NT2/D1 (cell line): ENCODE results near the gene ATAD3C.
"Not testable (repeated sequence)": the region's sequence is repeated elsewhere in the genome, so short reads cannot be mapped to it uniquely, and the experiment has no call there.

Experiments
- DNase-seq: peaks from one replicate; pipeline ENCODE4 v3.0.0-alpha.2; 2011; ENCODE audit warnings: low read depth, low spot score
- H3K27me3 ChIP-seq: 2 replicates; pipeline ENCODE4 v1.6.0; 2011; ENCODE audit warnings: mild to moderate bottlenecking; ENCODE audit not compliant: insufficient read length, insufficient read depth
- H3K36me3 ChIP-seq: 2 replicates; pipeline ENCODE4 v1.6.1; 2011; ENCODE audit warnings: mild to moderate bottlenecking, low read length, mixed read lengths; ENCODE audit not compliant: insufficient read depth, insufficient read length
- H3K4me1 ChIP-seq: 2 replicates; pipeline ENCODE4 v1.5.1; 2011; ENCODE audit not compliant: insufficient read depth, insufficient read length
- H3K4me3 ChIP-seq: 2 replicates; pipeline ENCODE4 v1.5.1; 2011; ENCODE audit warnings: low read depth; ENCODE audit not compliant: insufficient read length
- H3K9ac ChIP-seq: 2 replicates; pipeline ENCODE4 v1.6.0; 2011; ENCODE audit warnings: low read depth; ENCODE audit not compliant: insufficient read length
- H3K9me3 ChIP-seq: 2 replicates; pipeline ENCODE4 v1.5.1; 2011; ENCODE audit warnings: mild to moderate bottlenecking, low read length; ENCODE audit not compliant: insufficient read depth
- SUZ12 ChIP-seq: IDR thresholded peaks from 2 replicates; pipeline ENCODE4 v1.6.1; 2011; ENCODE audit not compliant: insufficient read length, insufficient read depth; ENCODE audit errors: extremely low read depth
- YY1 ChIP-seq: IDR thresholded peaks from 2 replicates; pipeline ENCODE4 v1.6.1; 2011; ENCODE audit not compliant: insufficient read length, insufficient read depth
- ZNF274 ChIP-seq: IDR thresholded peaks from 2 replicates; pipeline ENCODE4 v1.6.1; 2011; ENCODE audit warnings: mild to moderate bottlenecking, low read depth, low read length

ATAD3C gene

GRCh38 chr1:1482856-1483255, 33.4 kb downstream of the ATAD3C start:
- DNase-seq = no peak

GRCh38 chr1:1483714-1484113, 34.2 kb downstream of the ATAD3C start:
- no peaks in the 10 kb centered on the region for H3K27me3 ChIP-seq
- TF ChIP-seq SUZ12 (no peak), YY1 (no peak), ZNF274 (no peak)

More at GRCh38 chr1:1482856-1483255, 33.4 kb downstream of the ATAD3C start:
- TF ChIP-seq SUZ12 (no peak), ZNF274 (no peak), YY1 (no peak)
- Histone ChIP-seq H3K9ac (no peak overlapping the region), H3K36me3 (peaks cover 59% of the 10 kb centered on the region), H3K4me1 (no peaks in the 10 kb centered on the region), H3K9me3 (no peaks in the 10 kb centered on the region), H3K4me3 (no peak overlapping the region), H3K27me3 (no peaks in the 10 kb centered on the region)

GRCh38 chr1:1484976-1485750, 35.7 kb downstream of the ATAD3C start:
- peaks cover 65% of the 10 kb centered on the region for H3K36me3 ChIP-seq

More at GRCh38 chr1:1483714-1484113, 34.2 kb downstream of the ATAD3C start:
- Histone ChIP-seq H3K4me3 (no peak overlapping the region), H3K9me3 (no peaks in the 10 kb centered on the region), H3K4me1 (no peaks in the 10 kb centered on the region), H3K36me3 (peaks cover 61% of the 10 kb centered on the region), H3K9ac (no peak overlapping the region)
- no peak for DNase-seq

GRCh38 chr1:1485755-1486317, 36.3 kb downstream of the ATAD3C start:
- not testable (repeated sequence) for H3K4me3 ChIP-seq, H3K9me3 ChIP-seq, DNase-seq, H3K9ac ChIP-seq, H3K27me3 ChIP-seq, H3K4me1 ChIP-seq
- peaks cover 70% of the 10 kb centered on the region for H3K36me3 ChIP-seq

More at GRCh38 chr1:1484976-1485750, 35.7 kb downstream of the ATAD3C start:
- H3K27me3 ChIP-seq, H3K9ac ChIP-seq, H3K4me3 ChIP-seq, DNase-seq, H3K9me3 ChIP-seq, H3K4me1 ChIP-seq: not testable (repeated sequence)

- H3K9ac ChIP-seq = no peak overlapping the region
- TF ChIP-seq ZNF274 (no peak), SUZ12 (no peak), YY1 (no peak)
These were observed 38.2 kb downstream of the ATAD3C start for GRCh38 chr1:1487701-1488100.

GRCh38 chr1:1489231-1489630, 39.7 kb downstream of the ATAD3C start:
- TF ChIP-seq ZNF274 (no peak), SUZ12 (no peak), YY1 (no peak)
- Histone ChIP-seq H3K9me3 (peaks cover 14% of the 10 kb centered on the region; the same call in 1 of the 2 replicates), H3K27me3 (no peaks in the 10 kb centered on the region), H3K36me3 (peaks cover 70% of the 10 kb centered on the region), H3K4me1 (no peaks in the 10 kb centered on the region), H3K9ac (no peak overlapping the region), H3K4me3 (no peak overlapping the region)
- no peak for DNase-seq

More at GRCh38 chr1:1487701-1488100, 38.2 kb downstream of the ATAD3C start:
- no peaks in the 10 kb centered on the region for H3K4me1 ChIP-seq
- no peaks in the 10 kb centered on the region for H3K27me3 ChIP-seq
- no peak overlapping the region for H3K4me3 ChIP-seq
- H3K36me3 ChIP-seq = peaks cover 75% of the 10 kb centered on the region
- H3K9me3 ChIP-seq = peaks cover 14% of the 10 kb centered on the region; the same call in 1 of the 2 replicates
- no peak for DNase-seq

GRCh38 chr1:1489861-1490260, 40.4 kb downstream of the ATAD3C start:
- peaks cover 14% of the 10 kb centered on the region; the same call in 1 of the 2 replicates for H3K9me3 ChIP-seq
- TF ChIP-seq ZNF274 (no peak), YY1 (no peak), SUZ12 (no peak)
- peaks cover 71% of the 10 kb centered on the region for H3K36me3 ChIP-seq

More at GRCh38 chr1:1489861-1490260, 40.4 kb downstream of the ATAD3C start:
- no peaks in the 10 kb centered on the region for H3K4me1 ChIP-seq
- no peak overlapping the region for H3K9ac ChIP-seq
- H3K27me3 ChIP-seq = no peaks in the 10 kb centered on the region
- H3K4me3 ChIP-seq = no peak overlapping the region
- DNase-seq = no peak
